Heart right ventricle (tissue), 16 donors: ENCODE measurements around the gene ISL2. TPM values are rescaled to one million over a fixed set of nuclear protein-coding genes. Genes with fewer than 3 reads are reported as not detected.

Experiments used
- ATAC-seq, 8 donors: fragments of 200-7000 bp; cut with Tn5 transposase; one replicate each; pipeline ENCODE4 v1.9.1; 2020; ENCODE audit warnings: mild to moderate bottlenecking in 8 of 8, moderate library complexity in 8 of 8, moderate number of reproducible peaks in 1 of 8
- DNase-seq, 2 donors: peaks; one replicate each; pipeline ENCODE4 v3.0.0-alpha.2; 2020
- H3K27ac ChIP-seq, 10 donors: fragments of 200-600 bp; sonication (generic) in 2 of 10; one replicate each; pipeline versions ENCODE4 v1.5.0 to v1.8.0; 2020 to 2022; ENCODE audit warnings: mild to moderate bottlenecking in 3 of 10
- H3K27me3 ChIP-seq, 7 donors: fragments of 200-600 bp; one replicate each; pipeline ENCODE4 v1.8.0; 2021 to 2022; ENCODE audit warnings: mild to moderate bottlenecking in 2 of 7
- H3K36me3 ChIP-seq, 9 donors: fragments of 200-600 bp; sonication (generic) in 1 of 9; one replicate each; pipeline versions ENCODE4 v1.5.0 to v1.8.0; 2020 to 2022; ENCODE audit warnings: mild to moderate bottlenecking in 2 of 9
- H3K4me1 ChIP-seq, 9 donors: fragments of 200-600 bp; sonication (generic) in 1 of 9; one replicate each; pipeline versions ENCODE4 v1.5.0 to v1.8.0; 2020 to 2022; ENCODE audit warnings: mild to moderate bottlenecking in 4 of 9
- H3K4me3 ChIP-seq, 10 donors: fragments of 200-600 bp; sonication (generic) in 2 of 10; one replicate each; pipeline versions ENCODE4 v1.5.0 to v1.8.0; 2020 to 2022; ENCODE audit warnings: mild to moderate bottlenecking in 7 of 10, moderate library complexity in 2 of 10
- H3K9me3 ChIP-seq, 11 donors: fragments of 200-600 bp in 10 of 11; sonication (generic) in 2 of 11; one replicate each; pipeline versions ENCODE4 v1.5.0 to v1.8.0; 2013 to 2022; ENCODE audit warnings: mild to moderate bottlenecking in 2 of 11, control low read depth in 1 of 11, moderate library complexity in 1 of 11
- WGBS, 2 donors: extraction: QIAGEN DNeasy Blood & Tissue Kit; methylation state at CpG; one replicate each; pipeline ENCODE4 v1.1.7; 2013; ENCODE audit warnings: inconsistent platforms in 1 of 2; 5-methylcytosine and 5-hydroxymethylcytosine counted together
- intact Hi-C, 10 donors: fragments of 100-400 bp; cut with DNase I; formaldehyde crosslinking; loops; one replicate each; pipeline versions ENCODE4 v1.11.1 to v1.14.2; 2022
- polyA plus RNA-seq, 2 donors: library from polyadenylated mRNA; stranded (reverse); fragments of 200-250 nt; gene quantifications; one replicate each; pipeline ENCODE4 v1.2.3, GENCODE V29; 2013
- total RNA-seq, 10 donors: library from RNA; stranded (reverse); fragmentation: NEBNext Ultra II Directional in 3 of 10; extraction: Animal tissue kit (Norgen Biotek cat#: 25700) in 3 of 10; gene quantifications; one replicate each; pipeline versions ENCODE4 v1.2.1 to v1.2.4, GENCODE V29; 2021 to 2023
- TF ChIP-seq, protein P1 (sequence below), 9 donors: fragments of 200-600 bp; sonication (generic) in 2 of 9; IDR thresholded peaks; one replicate each; pipeline versions ENCODE4 v1.5.0 to v1.8.0; 2021 to 2022; ENCODE audit warnings: antibody characterized with exemption in 9 of 9, mild to moderate bottlenecking in 5 of 9, moderate library complexity in 1 of 9
- donor health status: Arrhythmogenic right ventricular cardiomyopathy.
- donor health status: ischemic (EF 13 %, LVEDD 7.1; RV severe dilation, severe dysfunction).
- donor health status: healthy with polysubstance abuse.
- donor health status: DM: no; HTN: yes; CAD: no.
- donor health status: DM: no; HTN: no; CAD: no.
- donor health status: ischemic (EF 25% LVEDD 6.9; RV normal size, moderate dysfunction).
- donor health status: ischemic (EF 25% LVEDD 5.7; RV mildly dilated, moderate dysfunction).
- donor health status: healthy.
- donor health status: DM: yes; HTN: yes; CAD: no.
- donor health status: Ischemic cardiomyopathy.
- donor health status: ischemic (EF 35%, LVEDD 5.7; RV mildly dilated, moderate dysfunction).
- donor health status: nonischemic (EF 11% LVEDD 7.7; RV severe dilation, severe dysfunction).
- donor health status: DM: yes; HTN: yes; CAD: no.
- donor health status: PGD.
- donor health status: ischemic (EF 29% LVEDD 5.4; RV normal size, mild dysfunction).
- donor health status: nonischemic (EF 23%, LVEDD 6.1; RV moderate dilation, normal function).

ISL2 gene
- total and polyA plus RNA-seq, 12 donors, result 0.16 TPM; not detected in 11

DNA sequence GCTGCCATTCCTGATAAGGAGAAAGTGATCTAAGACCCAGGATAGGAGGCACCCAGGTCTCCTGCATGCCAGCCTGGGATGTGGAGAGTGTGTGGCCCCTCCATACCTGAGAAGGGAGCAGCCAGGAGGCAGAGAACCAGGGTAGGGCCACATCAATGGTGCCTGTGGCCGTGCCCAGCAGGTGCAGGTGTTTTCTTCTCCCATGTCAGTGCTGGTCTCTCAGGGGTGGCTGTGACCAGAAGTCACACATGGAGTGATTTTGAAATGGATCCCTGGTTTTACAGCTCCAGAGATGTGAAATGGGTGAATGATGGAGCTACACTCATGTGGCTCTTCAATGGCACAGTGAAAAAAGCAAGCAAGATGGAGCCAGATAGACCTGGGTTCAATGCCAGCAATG is 3.3 kb upstream of the ISL2 start:
- intact Hi-C loops, result loop anchor here in 6 of 10 donors (5.0 to 10.0 kb wide), 4 partner anchors 96 to 146 kb away; no protein-coding TSS in a partner anchor
- WGBS, 2 donors, result 92 to 100% methylated on average over 1 of the region's 1 CpG
- H3K4me3 ChIP-seq, result no peak overlapping the region
- ATAC-seq (no peak), DNase-seq (no peak)
- H3K27ac ChIP-seq, result no peak overlapping the region
- TF ChIP-seq, protein P1, sequence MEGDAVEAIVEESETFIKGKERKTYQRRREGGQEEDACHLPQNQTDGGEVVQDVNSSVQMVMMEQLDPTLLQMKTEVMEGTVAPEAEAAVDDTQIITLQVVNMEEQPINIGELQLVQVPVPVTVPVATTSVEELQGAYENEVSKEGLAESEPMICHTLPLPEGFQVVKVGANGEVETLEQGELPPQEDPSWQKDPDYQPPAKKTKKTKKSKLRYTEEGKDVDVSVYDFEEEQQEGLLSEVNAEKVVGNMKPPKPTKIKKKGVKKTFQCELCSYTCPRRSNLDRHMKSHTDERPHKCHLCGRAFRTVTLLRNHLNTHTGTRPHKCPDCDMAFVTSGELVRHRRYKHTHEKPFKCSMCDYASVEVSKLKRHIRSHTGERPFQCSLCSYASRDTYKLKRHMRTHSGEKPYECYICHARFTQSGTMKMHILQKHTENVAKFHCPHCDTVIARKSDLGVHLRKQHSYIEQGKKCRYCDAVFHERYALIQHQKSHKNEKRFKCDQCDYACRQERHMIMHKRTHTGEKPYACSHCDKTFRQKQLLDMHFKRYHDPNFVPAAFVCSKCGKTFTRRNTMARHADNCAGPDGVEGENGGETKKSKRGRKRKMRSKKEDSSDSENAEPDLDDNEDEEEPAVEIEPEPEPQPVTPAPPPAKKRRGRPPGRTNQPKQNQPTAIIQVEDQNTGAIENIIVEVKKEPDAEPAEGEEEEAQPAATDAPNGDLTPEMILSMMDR (IDR thresholded peaks at IDR 0.05), result no peak
- H3K9me3 ChIP-seq, result no peaks in the 10 kb centered on the region
- H3K36me3 ChIP-seq, result no peaks in the 10 kb centered on the region
- peaks cover 12 to 39% (median 28%) of the 10 kb centered on the region in 9 donors for H3K4me1 ChIP-seq
- peaks cover 31 to 80% (median 63%) of the 10 kb centered on the region in 7 donors for H3K27me3 ChIP-seq

DNA sequence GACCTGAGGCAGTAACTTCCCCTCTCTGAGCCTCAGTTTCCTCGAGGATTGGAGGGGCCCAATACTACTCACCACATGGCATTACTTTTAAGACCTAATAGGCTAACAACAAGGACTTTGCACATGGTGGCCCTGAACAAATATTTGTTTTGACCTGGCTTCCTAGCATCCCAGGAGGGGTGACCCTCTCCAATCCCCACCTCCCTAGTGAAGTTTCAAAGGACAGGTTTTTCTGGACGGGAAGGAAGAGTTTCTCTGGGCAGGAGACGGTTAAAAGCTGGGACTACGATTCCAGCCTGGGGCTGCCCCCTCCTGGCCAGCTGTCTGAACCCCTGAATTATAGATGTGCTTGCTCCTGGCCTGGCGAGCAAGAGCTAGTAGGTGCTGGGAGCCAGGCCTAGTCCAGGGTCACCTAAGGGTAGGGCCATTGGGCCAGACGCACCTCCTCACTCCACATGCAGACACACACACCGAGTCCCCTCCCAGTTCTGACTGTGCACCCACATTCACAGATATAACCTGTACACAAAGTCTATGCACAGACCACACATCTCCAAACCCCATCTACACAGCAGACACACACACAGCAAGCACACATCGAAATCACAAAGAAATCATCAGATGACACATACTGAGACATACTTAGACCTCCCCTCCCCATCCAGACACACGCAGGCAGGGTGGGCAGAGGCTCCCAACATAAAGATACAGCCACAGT is 2.7 kb upstream of the ISL2 start:
- Histone ChIP-seq H3K27ac (no peak overlapping the region), H3K9me3 (no peaks in the 10 kb centered on the region), H3K4me1 (peaks cover 12 to 43% (median 28%) of the 10 kb centered on the region in 9 donors), H3K4me3 (no peak overlapping the region), H3K36me3 (no peaks in the 10 kb centered on the region), H3K27me3 (peaks cover 36 to 84% (median 69%) of the 10 kb centered on the region in 7 donors)
- ATAC-seq, result peak in 1 of 8 donors; percentile 16
- TF ChIP-seq, protein P1 (IDR thresholded peaks at IDR 0.05), result peak in 3 of 9 donors; percentile 6 to 31 (median 21)
- intact Hi-C loops, result loop anchor here in 6 of 10 donors (5.0 to 10.0 kb wide), 4 partner anchors 97 to 147 kb away; no protein-coding TSS in a partner anchor
- 49 to 54% methylated on average over 9 of the region's 9 CpGs for WGBS, 2 donors
- DNase-seq, result no peak

- intact Hi-C loops, result loop anchor here in 6 of 10 donors (5.0 to 10.0 kb wide), 4 partner anchors 97 to 147 kb away; no protein-coding TSS in a partner anchor
- ATAC-seq (no peak), DNase-seq (no peak)
- H3K4me1 ChIP-seq, result peaks cover 15 to 51% (median 32%) of the 10 kb centered on the region in 9 donors
- H3K36me3 ChIP-seq, result no peaks in the 10 kb centered on the region
- peak overlapping the region in 1 of 10 donors; percentile 51 for H3K4me3 ChIP-seq
- WGBS, 2 donors, result 18 to 20% methylated on average over 44 of the region's 44 CpGs
- H3K27me3 ChIP-seq, result peaks cover 44 to 84% (median 72%) of the 10 kb centered on the region in 7 donors
- no peak overlapping the region for H3K27ac ChIP-seq
- H3K9me3 ChIP-seq, result no peaks in the 10 kb centered on the region
- TF ChIP-seq, protein P1 (IDR thresholded peaks at IDR 0.05), result no peak
These were observed 1.9 kb upstream of the ISL2 start for GRCh38 chr15:76334438-76335306.
